HT1080 (cell line): Measurements from ENCODE around the gene APEH. TPM values are rescaled to one million over a fixed set of nuclear protein-coding genes. Genes with fewer than 3 reads are reported as not detected.

Experiments
- DNase-seq: peaks from one replicate; pipeline ENCODE4 v3.0.0-alpha.2; 2015; ENCODE audit warnings: low read depth
- total RNA-seq: library from RNA; depleted of rRNA; stranded (reverse); fragments of >200 nt; shearing (Covaris generic); gene quantifications from 2 replicates; pipeline ENCODE4 v1.2.3, GENCODE V29; 2014

The APEH gene
- total RNA-seq, 1 experiment from 2014 or later: 163 TPM

DNA sequence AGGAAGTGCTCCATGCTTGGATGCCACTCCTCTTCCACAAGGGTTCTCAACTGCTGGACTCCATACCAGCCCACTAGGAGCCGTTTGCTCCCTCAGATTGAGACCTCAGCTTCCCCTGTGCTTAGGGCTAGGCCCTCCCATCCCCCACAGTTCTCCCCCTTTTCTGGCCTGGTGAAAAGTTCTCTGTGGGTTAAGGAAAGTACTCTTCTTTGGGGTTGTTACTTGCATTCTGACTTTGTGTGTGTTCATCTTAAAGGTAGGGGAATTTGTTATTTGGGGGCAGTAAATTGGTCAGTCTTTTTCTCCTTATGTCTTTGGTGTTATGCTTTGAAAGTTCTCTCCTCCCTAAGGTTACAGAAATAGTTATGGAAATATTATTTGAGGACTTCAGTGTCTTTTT is 24.0 kb upstream of the APEH start:
- DNase-seq: no peak

DNA sequence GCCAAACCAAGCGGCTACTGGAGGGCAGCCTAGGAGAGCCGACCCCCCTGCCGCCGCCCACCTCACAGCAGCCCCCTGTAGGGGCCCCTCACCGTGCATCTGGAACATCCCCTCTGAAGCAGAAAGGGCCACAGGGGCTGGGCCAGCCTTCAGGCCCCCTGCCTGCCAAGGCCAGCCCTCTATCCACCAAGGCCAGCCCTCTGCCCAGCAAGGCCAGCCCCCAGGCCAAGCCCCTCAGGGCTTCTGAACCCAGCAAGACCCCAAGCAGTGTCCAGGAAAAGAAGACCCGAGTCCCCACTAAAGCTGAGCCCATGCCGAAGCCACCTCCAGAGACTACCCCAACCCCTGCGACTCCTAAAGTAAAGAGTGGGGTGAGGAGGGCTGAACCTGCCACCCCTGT is 23.5 kb upstream of the APEH start:
- DNase-seq: no peak

DNA sequence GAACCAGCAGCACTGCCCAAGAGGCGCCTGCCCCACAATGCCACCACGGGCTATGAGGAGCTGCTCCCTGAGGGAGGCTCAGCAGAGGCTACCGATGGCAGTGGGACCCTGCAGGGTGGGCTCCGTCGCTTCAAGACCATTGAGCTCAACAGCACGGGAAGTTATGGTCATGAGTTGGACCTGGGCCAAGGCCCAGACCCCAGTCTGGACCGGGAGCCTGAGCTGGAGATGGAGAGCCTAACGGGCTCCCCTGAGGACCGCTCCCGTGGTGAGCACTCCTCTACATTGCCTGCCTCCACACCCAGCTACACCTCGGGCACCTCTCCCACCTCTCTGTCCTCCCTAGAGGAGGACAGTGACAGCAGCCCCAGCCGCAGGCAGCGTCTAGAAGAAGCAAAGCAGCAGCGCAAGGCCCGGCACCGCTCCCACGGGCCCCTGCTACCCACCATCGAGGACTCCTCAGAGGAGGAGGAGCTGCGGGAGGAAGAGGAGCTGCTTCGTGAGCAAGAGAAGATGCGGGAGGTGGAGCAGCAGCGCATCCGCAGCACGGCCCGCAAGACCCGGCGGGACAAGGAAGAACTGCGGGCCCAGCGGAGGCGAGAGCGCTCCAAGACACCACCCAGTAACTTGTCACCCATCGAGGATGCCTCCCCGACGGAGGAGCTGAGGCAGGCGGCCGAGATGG is 21.8 kb upstream of the APEH start:
- DNase-seq: no peak

DNA sequence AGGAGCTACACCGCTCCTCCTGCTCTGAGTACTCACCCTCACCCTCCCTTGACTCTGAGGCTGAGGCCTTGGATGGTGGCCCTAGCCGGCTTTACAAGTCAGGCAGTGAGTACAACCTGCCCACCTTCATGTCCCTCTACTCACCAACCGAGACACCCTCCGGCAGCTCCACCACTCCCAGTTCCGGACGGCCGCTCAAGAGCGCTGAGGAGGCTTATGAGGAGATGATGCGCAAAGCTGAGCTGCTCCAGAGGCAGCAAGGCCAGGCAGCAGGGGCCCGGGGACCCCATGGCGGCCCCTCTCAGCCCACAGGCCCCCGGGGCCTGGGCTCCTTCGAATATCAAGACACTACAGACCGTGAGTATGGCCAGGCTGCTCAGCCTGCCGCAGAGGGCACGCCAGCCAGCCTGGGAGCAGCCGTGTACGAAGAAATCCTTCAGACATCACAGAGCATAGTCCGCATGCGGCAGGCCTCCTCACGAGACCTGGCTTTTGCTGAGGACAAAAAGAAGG is 21.2 kb upstream of the APEH start:
- no peak for DNase-seq

DNA sequence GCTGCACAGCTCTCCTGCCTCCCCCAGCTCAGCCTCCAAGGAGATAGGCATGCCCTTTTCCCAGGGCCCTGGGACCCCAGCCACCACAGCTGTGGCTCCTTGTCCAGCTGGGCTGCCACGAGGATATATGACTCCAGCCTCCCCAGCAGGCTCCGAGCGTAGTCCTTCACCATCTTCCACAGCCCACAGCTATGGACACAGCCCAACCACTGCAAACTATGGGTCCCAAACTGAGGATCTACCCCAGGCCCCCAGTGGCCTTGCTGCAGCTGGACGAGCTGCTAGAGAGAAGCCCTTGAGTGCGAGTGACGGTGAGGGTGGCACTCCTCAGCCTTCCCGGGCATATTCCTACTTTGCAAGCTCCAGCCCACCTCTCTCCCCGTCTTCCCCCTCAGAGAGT is 20.5 kb upstream of the APEH start:
- DNase-seq: no peak

DNA sequence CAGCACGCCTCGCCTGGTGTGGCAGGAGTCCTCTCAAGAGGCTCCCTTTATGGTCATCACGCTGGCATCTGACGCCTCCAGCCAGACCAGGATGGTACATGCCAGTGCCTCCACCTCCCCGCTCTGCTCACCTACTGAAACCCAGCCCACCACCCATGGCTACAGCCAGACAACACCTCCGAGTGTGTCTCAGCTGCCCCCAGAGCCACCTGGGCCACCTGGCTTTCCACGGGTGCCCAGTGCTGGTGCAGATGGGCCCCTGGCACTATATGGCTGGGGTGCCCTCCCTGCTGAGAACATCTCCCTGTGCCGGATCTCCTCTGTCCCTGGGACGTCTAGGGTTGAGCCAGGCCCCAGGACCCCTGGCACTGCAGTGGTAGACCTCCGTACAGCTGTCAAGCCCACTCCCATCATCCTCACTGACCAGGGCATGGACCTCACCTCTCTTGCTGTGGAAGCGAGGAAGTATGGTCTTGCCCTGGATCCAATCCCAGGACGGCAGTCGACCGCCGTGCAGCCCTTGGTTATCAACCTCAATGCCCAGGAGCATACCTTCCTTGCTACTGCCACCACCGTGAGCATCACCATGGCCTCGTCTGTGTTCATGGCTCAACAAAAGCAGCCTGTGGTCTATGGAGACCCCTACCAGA is 19.9 kb upstream of the APEH start:
- DNase-seq: no peak

DNA sequence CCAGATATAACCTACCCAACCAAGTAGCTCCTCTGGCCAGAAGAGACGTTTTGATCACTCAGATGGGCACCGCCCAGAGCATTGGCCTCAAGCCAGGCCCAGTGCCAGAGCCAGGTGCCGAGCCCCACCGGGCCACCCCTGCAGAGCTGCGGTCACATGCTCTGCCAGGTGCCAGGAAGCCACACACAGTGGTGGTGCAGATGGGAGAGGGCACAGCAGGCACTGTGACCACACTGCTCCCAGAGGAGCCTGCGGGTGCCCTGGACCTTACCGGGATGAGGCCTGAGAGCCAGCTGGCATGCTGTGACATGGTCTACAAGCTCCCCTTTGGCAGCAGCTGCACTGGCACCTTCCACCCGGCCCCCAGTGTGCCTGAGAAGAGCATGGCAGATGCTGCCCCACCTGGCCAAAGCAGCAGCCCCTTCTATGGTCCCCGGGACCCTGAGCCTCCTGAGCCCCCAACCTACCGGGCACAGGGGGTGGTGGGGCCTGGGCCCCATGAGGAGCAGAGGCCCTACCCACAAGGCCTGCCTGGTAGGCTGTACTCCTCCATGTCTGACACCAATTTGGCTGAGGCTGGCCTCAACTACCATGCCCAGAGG is 19.1 kb upstream of the APEH start:
- no peak for DNase-seq

DNA sequence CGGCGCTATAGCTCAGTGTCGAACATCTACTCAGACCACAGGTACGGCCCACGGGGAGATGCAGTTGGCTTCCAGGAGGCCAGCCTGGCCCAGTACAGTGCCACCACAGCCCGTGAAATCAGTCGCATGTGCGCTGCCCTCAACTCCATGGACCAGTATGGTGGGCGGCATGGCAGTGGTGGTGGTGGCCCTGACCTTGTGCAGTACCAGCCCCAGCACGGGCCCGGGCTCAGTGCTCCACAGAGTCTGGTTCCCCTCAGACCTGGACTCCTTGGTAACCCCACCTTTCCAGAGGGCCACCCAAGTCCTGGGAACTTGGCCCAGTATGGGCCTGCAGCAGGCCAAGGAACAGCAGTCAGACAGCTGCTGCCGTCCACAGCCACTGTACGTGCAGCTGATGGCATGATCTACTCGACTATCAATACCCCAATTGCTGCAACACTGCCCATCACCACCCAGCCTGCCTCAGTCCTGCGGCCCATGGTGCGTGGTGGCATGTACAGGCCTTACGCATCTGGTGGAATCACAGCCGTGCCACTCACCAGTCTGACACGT is 18.3 kb upstream of the APEH start:
- no peak for DNase-seq

DNA sequence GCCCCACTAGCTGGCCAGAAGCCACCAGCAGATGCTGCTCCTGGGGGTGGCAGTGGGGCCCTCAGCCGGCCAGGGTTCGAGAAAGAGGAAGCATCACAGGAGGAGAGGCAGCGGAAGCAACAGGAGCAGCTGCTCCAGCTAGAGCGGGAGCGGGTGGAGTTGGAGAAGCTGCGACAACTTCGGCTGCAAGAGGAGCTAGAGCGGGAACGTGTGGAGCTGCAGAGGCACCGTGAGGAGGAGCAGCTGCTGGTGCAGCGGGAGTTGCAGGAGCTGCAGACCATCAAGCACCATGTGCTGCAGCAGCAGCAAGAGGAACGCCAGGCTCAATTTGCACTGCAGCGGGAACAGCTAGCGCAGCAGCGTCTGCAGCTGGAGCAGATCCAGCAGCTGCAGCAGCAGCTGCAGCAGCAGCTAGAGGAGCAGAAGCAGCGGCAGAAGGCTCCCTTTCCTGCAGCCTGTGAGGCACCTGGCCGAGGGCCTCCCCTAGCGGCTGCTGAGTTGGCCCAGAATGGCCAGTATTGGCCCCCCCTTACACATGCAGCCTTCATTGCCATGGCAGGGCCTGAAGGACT is 17.5 kb upstream of the APEH start:
- DNase-seq: no peak

DNA sequence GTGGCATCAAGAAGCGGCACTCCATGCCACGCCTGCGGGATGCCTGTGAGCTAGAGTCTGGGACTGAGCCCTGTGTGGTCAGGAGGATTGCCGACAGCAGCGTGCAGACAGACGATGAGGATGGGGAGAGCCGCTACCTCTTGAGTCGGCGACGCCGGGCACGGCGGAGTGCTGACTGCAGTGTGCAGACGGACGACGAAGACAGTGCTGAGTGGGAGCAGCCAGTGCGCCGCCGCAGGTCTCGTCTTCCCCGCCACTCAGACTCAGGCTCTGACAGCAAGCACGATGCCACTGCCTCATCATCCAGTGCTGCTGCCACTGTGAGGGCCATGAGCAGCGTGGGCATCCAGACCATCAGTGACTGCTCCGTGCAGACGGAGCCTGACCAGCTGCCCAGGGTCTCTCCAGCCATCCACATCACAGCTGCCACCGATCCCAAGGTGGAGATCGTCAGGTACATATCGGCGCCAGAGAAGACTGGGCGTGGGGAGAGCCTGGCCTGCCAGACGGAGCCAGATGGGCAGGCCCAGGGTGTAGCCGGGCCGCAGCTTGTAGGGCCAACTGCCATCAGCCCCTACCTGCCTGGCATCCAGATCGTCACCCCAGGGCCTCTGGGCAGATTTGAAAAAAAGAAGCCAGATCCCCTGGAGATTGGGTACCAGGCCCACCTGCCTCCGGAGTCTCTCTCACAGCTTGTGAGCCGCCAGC is 16.8 kb upstream of the APEH start:
- no peak for DNase-seq

DNA sequence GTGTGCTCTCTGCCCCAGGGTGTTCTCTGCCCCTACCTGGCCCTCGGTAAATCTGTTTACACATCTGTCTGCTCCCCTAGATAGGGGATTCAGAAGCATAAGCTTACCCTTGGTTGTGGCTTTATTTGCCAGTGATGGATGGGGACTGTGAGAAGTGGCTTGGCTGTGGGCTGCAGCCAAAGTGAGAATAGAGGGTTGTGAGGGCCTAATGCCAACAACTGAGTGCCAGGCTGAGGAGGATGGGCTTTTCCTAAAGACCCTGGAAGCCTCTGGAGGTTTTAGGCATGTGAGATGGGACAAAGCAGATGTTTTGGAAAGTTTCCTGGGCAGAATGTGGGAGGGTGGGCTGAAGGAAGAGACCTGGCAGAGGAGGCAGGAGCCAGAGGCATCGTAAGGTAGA is 15.4 kb upstream of the APEH start:
- no peak for DNase-seq

DNA sequence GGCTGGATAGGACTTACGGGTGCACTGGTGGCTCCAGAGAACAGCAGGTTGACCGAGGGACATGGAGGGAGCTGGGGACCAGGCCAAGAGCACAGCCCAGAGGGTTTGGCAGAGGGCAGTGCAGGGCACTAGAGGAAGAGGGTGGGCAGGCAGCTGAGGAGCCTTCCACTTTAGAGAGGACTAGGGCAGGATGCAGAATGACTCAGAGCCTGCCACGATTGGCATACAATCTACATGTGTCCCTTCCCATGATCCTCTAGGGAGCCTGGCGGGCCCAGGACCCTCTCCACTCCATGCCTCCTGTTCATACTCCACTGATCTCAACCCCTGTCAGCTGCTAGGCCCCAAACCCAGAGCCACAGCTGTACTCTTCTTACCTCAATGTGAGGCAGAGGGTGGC is 14.4 kb upstream of the APEH start:
- peak; percentile 35 for DNase-seq

DNA sequence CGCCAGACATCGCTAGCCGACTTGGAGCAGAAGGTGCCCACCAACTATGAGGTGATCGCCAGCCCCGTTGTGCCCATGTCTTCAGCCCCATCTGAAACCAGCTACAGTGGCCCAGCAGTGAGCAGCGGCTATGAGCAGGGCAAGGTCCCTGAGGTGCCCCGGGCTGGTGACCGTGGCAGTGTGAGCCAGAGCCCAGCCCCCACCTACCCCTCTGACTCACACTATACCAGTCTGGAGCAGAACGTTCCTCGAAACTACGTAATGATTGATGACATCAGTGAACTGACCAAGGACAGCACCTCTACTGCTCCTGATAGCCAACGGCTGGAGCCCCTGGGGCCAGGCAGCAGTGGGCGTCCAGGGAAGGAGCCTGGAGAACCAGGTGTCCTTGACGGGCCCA is 12.9 kb upstream of the APEH start:
- no peak for DNase-seq

DNA sequence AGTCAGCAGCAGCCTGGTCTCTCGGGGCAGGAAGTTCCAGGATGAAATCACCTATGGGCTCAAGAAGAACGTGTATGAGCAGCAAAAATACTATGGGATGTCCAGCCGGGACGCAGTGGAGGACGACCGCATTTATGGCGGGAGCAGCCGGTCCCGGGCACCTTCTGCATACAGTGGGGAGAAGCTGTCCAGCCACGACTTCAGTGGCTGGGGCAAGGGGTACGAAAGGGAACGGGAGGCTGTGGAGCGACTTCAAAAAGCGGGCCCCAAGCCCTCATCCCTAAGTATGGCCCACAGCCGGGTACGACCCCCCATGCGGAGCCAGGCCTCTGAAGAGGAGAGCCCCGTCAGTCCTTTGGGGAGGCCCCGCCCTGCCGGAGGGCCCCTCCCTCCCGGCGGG is 12.1 kb upstream of the APEH start:
- DNase-seq: no peak

DNA sequence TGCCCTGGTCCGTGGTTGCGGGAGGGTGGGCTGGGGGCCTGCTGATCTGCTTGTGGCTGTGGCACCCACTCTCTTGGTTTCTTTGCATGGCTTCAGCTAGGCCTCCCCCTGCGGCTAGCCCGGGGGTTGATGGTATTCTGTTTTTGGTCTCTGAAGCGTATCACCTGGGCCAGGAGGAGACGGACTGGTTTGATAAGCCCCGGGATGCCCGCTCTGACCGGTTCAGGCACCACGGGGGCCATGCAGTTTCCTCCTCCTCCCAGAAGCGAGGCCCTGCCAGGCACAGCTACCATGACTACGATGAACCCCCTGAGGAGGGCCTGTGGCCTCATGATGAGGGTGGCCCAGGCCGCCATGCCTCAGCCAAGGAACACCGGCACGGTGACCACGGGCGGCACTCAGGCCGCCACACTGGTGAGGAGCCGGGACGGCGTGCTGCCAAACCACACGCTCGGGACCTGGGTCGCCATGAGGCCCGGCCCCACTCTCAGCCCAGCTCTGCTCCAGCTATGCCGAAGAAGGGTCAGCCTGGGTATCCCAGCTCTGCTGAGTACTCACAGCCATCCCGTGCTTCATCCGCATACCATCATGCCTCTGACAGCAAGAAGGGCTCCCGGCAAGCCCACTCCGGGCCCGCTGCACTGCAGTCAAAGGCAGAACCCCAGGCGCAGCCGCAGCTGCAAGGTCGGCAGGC is 11.3 kb upstream of the APEH start:
- no peak for DNase-seq

DNA sequence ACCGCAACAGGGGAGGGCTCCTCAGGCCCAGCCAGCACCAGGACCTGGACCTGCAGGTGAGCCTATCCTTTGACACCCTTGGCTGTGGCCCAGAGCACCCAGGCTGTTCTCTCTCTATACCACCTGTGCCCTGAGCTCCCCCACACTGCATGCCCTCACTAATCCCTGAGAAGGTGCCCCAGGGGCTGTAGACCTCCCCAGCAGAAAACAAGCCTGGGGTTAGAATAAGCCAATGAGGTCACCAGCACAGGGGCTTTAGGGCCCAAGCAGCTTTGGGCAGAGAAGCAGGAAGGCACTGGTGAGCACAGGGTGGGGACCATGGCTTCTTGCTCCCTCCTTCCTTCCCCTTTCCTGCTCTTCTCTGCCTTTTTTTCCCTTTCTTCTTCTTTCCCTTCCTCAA is 10.3 kb upstream of the APEH start:
- no peak for DNase-seq

DNA sequence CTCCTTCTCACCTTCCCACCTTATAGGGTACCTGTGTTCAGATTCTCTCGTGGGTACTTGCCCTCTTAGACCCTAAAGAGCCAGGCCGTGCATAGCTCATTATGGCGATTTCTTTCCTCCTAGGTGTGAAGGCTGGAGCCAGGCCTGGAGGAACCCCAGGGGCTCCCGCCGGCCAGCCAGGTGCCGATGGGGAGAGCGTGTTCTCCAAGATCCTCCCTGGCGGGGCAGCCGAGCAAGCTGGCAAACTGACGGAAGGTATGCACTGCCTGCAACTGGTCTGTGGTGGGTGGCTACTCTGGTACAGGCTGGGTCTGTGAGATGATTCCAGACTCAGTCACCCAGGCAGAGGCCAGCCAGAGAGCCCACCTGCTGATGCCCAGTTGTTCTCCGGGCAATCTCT is 9.9 kb upstream of the APEH start:
- DNase-seq: no peak

DNA sequence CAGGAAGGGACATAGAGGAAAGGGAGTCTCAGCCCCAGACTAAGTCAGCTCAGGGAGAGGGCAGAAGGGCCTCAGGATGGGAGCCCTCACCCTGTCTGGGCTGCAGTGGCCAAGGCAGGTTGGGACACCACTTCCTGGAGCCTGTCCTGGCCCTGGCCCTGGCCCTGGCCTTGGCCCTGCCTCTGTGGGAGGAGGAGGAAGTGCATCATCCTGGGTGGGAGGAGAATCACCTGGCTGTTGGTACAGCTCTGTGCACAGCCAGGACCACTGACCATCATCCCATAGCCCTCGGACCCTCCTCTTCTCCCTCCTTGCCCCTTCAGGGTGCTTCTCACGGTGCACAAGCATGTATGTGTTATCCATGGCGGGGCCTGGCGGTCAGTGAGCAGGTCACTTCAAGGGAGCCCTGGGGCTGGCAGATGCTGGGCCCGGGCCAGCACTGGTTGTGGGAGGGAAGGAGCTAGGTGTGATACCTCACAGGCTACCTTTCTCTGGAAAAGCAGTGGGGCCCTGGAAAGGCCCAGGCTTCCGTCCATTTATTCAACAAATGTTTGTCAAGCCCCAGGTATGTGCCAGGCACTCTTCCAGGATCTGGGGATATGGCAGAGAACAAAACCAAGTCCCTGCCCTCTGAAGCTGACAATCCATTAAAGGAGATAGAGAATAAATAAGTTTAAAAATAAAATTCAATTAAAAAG is 8.2 kb upstream of the APEH start:
- no peak for DNase-seq

DNA sequence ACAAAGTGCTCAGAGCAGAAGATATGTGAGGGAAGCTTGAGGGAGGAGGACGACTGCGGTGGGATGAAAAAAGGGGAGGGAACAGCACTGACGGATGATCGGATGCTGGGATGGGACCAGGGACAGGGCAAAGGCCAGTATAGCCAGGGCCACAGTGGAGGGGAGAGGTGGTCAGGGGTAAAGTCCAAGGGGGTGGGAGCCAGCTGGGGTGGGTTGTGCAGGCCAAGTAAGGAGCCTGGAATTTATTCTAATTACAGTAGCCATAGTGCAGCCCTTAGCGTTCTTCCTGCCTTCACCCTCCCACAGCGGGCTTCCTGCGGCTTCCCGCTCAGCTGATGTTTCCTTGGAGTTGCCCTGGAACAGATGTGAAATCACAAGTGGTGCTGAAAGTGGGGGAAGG is 7.6 kb upstream of the APEH start:
- DNase-seq: no peak

DNA sequence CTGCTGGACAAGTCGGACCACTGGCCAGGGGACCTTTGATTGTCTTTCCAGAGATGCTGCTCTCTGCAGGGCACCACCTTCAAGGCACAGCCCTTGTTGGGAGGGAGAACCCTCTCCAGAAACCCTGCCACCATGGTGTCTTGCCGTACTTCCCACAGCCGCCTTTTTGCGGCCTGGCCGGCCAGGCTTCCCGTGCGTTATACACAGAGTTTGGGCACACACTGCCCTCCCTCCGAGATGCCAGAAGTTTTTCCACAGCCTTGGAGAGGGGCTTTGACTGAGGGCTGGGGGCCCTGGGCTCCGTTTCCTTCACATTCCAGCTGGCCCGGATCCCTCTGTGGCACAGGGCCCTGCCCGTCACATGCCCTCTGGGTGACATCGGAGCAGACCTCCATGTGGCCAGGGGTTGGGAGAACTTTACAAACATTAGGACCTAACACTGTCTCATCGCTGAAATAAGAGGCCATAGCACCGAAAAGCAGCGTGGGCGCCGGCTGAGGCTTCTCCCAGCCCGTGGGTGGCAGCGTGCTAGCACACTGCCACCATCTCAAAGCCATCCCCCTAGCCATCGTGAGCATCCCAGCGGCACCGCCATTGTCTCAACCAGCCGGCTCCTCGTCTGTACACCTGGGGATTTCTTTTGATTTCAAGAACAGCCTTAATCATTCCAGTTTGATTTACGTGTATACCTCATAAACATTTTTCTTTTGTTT is 6.3 kb upstream of the APEH start:
- DNase-seq: no peak
